IMR-90 (cell line): ENCODE results near the gene NOS1. TPM values are rescaled to one million over a fixed set of nuclear protein-coding genes. Genes with fewer than 3 reads are reported as not detected.

Source experiments
- ATAC-seq: fragments of 200-7000 bp; cut with Tn5 transposase; 2 replicates; pipeline ENCODE4 v1.9.1; 2020; ENCODE audit warnings: low read depth, mild to moderate bottlenecking, moderate library complexity
- BruUV-seq: library from RNA; stranded (reverse); fragments of 400-500 nt; replicated peaks from 2 replicates; lab custom pipeline; 2021; lab: Mats Ljungman, UMichigan
- CTCF ChIA-PET: fragments of 300-600 bp; formaldehyde crosslinking; extraction: SDS; loops from one replicate; lab custom pipeline; 2021; ENCODE audit warnings: antibody characterized with exemption; lab: Yijun Ruan, JAX
- POLR2A ChIA-PET: fragments of 300-600 bp; sonication (Branson Sonifier 250); formaldehyde crosslinking; loops from one replicate; lab custom pipeline; 2022; ENCODE audit warnings: antibody characterized with exemption; ENCODE audit not compliant: unreplicated experiment; lab: Charles Lee
- DNase-seq: peaks from one replicate; pipeline ENCODE4 v3.0.0; 2013
- H2AFZ ChIP-seq: replicated peaks from 2 replicates; pipeline ENCODE3; 2013; ENCODE audit warnings: low read length, mild to moderate bottlenecking; ENCODE audit not compliant: poor library complexity
- H2AK5ac ChIP-seq: 2 replicates; pipeline ENCODE4 v1.6.1; 2013; ENCODE audit warnings: low read depth, low read length, inconsistent platforms
- H2AK9ac ChIP-seq: replicated peaks from 2 replicates; pipeline ENCODE3; 2013; ENCODE audit warnings: mild to moderate bottlenecking, low read depth, low read length, moderate library complexity; ENCODE audit not compliant: poor library complexity
- H2BK120ac ChIP-seq: 2 replicates; pipeline ENCODE4 v1.6.1; 2013; ENCODE audit warnings: low read depth, low read length, inconsistent platforms
- H2BK15ac ChIP-seq: 3 replicates; pipeline ENCODE4 v1.6.1; 2013; ENCODE audit warnings: low read depth, low read length, inconsistent platforms
- H2BK20ac ChIP-seq: 2 replicates; pipeline ENCODE4 v1.6.1; 2013; ENCODE audit warnings: low read depth, mild to moderate bottlenecking, inconsistent platforms, low read length, moderate library complexity
- H2BK5ac ChIP-seq: 2 replicates; pipeline ENCODE4 v1.6.1; 2013; ENCODE audit warnings: mild to moderate bottlenecking, low read depth, low read length, inconsistent platforms; ENCODE audit not compliant: poor library complexity, severe bottlenecking
- H3K14ac ChIP-seq: replicated peaks from 2 replicates; pipeline ENCODE4 v1.6.1; 2013; ENCODE audit warnings: low read depth, low read length, inconsistent platforms
- H3K18ac ChIP-seq: 2 replicates; pipeline ENCODE4 v1.6.1; 2013; ENCODE audit warnings: low read depth, low read length, control low read depth
- H3K23ac ChIP-seq: 2 replicates; pipeline ENCODE4 v1.6.1; 2013; ENCODE audit warnings: low read depth, low read length, inconsistent platforms
- H3K27ac ChIP-seq: 2 replicates; pipeline ENCODE4 v1.5.1; 2013; ENCODE audit warnings: mild to moderate bottlenecking, control low read depth, low read length; ENCODE audit not compliant: insufficient read depth
- H3K27me3 ChIP-seq: 2 replicates; pipeline ENCODE4 v1.6.1; 2013; ENCODE audit warnings: low read length; ENCODE audit not compliant: control insufficient read depth, insufficient read depth
- H3K36me3 ChIP-seq: 2 replicates; pipeline ENCODE4 v1.6.1; 2013; ENCODE audit warnings: low read length, mixed read lengths; ENCODE audit not compliant: control insufficient read depth, insufficient read depth
- H3K4ac ChIP-seq: 2 replicates; pipeline ENCODE4 v1.6.1; 2013; ENCODE audit warnings: low read depth, low read length, inconsistent platforms
- H3K4me1 ChIP-seq: 2 replicates; pipeline ENCODE4 v1.6.1; 2013; ENCODE audit warnings: low read length, mixed read lengths; ENCODE audit not compliant: control insufficient read depth, insufficient read depth
- H3K4me2 ChIP-seq: 2 replicates; pipeline ENCODE4 v1.6.1; 2013; ENCODE audit warnings: low read depth, mild to moderate bottlenecking, control low read depth, low read length, moderate library complexity
- H3K4me3 ChIP-seq: 2 replicates; pipeline ENCODE4 v1.5.1; 2013; ENCODE audit warnings: low read depth, mild to moderate bottlenecking, control low read depth, low read length, moderate library complexity; ENCODE audit not compliant: insufficient read depth
- H3K56ac ChIP-seq: 2 replicates; pipeline ENCODE4 v1.6.1; 2013; ENCODE audit warnings: low read length, inconsistent platforms; ENCODE audit not compliant: insufficient read depth; ENCODE audit errors: extremely low read depth
- H3K79me1 ChIP-seq, 2 experiments: 2 replicates each; pipeline ENCODE4 v1.6.1; 2013; ENCODE audit warnings: low read length in 2 of 2, inconsistent platforms in 1 of 2, low read depth in 1 of 2
- H3K9ac ChIP-seq: 2 replicates; pipeline ENCODE4 v1.6.1; 2013; ENCODE audit warnings: low read depth, low read length, control low read depth
- H3K9me1 ChIP-seq: 2 replicates; pipeline ENCODE4 v1.6.1; 2013; ENCODE audit warnings: low read length, inconsistent platforms; ENCODE audit not compliant: insufficient read depth
- H3K9me3 ChIP-seq: 2 replicates; pipeline ENCODE4 v1.6.1; 2013; ENCODE audit warnings: low read length; ENCODE audit not compliant: control insufficient read depth, insufficient read depth
- H4K20me1 ChIP-seq: 2 replicates; pipeline ENCODE4 v1.6.1; 2013; ENCODE audit warnings: low read length, inconsistent platforms; ENCODE audit not compliant: insufficient read depth
- H4K5ac ChIP-seq: 2 replicates; pipeline ENCODE4 v1.6.1; 2013; ENCODE audit warnings: mild to moderate bottlenecking, low read depth, low read length, control low read depth
- H4K8ac ChIP-seq, 2 experiments: 2 replicates each; pipeline ENCODE4 v1.6.1; 2013; ENCODE audit warnings: low read depth in 2 of 2, low read length in 2 of 2, control low read depth in 1 of 2, inconsistent platforms in 1 of 2
- H4K91ac ChIP-seq: 2 replicates; pipeline ENCODE4 v1.6.1; 2013; ENCODE audit warnings: low read depth, low read length, inconsistent platforms; ENCODE audit not compliant: insufficient read depth
- CHD1 ChIP-seq: IDR thresholded peaks from 2 replicates; pipeline ENCODE4 v1.6.1; 2012; ENCODE audit warnings: low read depth, low read length, improper control_type of control experiment
- ELK1 ChIP-seq: fragments of 150-350 bp; IDR thresholded peaks from 2 replicates; pipeline ENCODE4 v1.6.1; 2016; ENCODE audit warnings: low read depth, mild to moderate bottlenecking, low read length, moderate library complexity, borderline replicate concordance
- FOS ChIP-seq: fragments of 150-350 bp; IDR thresholded peaks from 2 replicates; pipeline ENCODE4 v1.6.1; 2016; ENCODE audit warnings: low read depth, low read length
- MXI1 ChIP-seq: IDR thresholded peaks from 2 replicates; pipeline ENCODE4 v1.6.1; 2012; ENCODE audit warnings: low read depth, mild to moderate bottlenecking, low read length, moderate library complexity, borderline replicate concordance
- RCOR1 ChIP-seq: IDR thresholded peaks from 2 replicates; pipeline ENCODE4 v1.6.1; 2012; ENCODE audit warnings: mild to moderate bottlenecking, low read length, improper control_type of control experiment; ENCODE audit not compliant: insufficient replicate concordance
- USF2 ChIP-seq: fragments of 150-350 bp; IDR thresholded peaks from 2 replicates; pipeline ENCODE4 v1.6.1; 2017; ENCODE audit warnings: mild to moderate bottlenecking, antibody characterized with exemption, low read length, low read depth
- WGBS, 2 experiments: methylation state at CpG; one replicate each; pipeline versions ENCODE4 v1.1.5 to v1.1.7; 2013; ENCODE audit warnings: missing lambda C conversion rate in 2 of 2; ENCODE audit not compliant: insufficient read length in 1 of 2; ENCODE audit errors: extremely low coverage in 2 of 2; 5-methylcytosine and 5-hydroxymethylcytosine counted together
- dilution Hi-C: fragments of 300-500 bp; cut with HindIII; formaldehyde crosslinking; loops from one replicate; pipeline ENCODE4 v1.14.3; 2018; ENCODE audit warnings: low sequenced_read_pairs; ENCODE audit not compliant: unreplicated experiment
- in situ Hi-C: fragments of 300-500 bp; cut with MboI; formaldehyde crosslinking; loops from 3 replicates; pipeline ENCODE4 v1.14.3; 2019; ENCODE audit warnings: low sequenced_read_pairs, inconsistent platforms, mixed read lengths
- intact Hi-C: fragments of 100-400 bp; cut with micrococcal nuclease; formaldehyde crosslinking; loops from 2 replicates; pipeline ENCODE4 v1.10.0; 2022
- polyA plus RNA-seq, 3 experiments: library from polyadenylated mRNA; depleted of rRNA; stranded (reverse); fragments of >200 nt; gene quantifications; 2 replicates each; pipeline ENCODE4 v1.2.3, GENCODE V29; 2012; ENCODE audit warnings: low replicate concordance in 1 of 3
- total RNA-seq: library from RNA; depleted of rRNA; stranded (reverse); fragments of >200 nt; gene quantifications from 2 replicates; pipeline ENCODE4 v1.2.3, GENCODE V29; 2012

The NOS1 gene
- total and polyA plus RNA-seq, 2 of the 4 experiments (the other 2 are of a cell fraction): 0.09 TPM; not detected in 1

GRCh38 chr12:117339104-117339503 lies 22.3 kb downstream of the NOS1 start:
- Histone ChIP-seq H3K4ac (no peak overlapping the region), H3K27me3 (no peaks in the 10 kb centered on the region), H3K14ac (no peak overlapping the region), H2AFZ (no peak overlapping the region), H2AK5ac (no peak overlapping the region), H3K36me3 (no peaks in the 10 kb centered on the region), H3K79me1 (no peaks in the 10 kb centered on the region), H3K27ac (no peak overlapping the region), H4K8ac (no peak overlapping the region), H2AK9ac (no peak overlapping the region), H4K5ac (no peak overlapping the region), H4K20me1 (no peaks in the 10 kb centered on the region), H3K4me2 (no peak overlapping the region), H2BK5ac (no peak overlapping the region), H3K4me3 (no peak overlapping the region), H3K9me3 (peaks cover 19% of the 10 kb centered on the region), H2BK15ac (no peak overlapping the region), H2BK120ac (no peak overlapping the region), H3K18ac (no peak overlapping the region), H4K91ac (no peak overlapping the region), H3K9me1 (no peaks in the 10 kb centered on the region), H2BK20ac (no peak overlapping the region), H3K9ac (no peak overlapping the region), H3K4me1 (no peaks in the 10 kb centered on the region), H3K56ac (no peak overlapping the region), H3K23ac (no peak overlapping the region)
- no peak for DNase-seq
- no peak for ATAC-seq
- no TSS peak for BruUV-seq
- CTCF ChIA-PET: no interaction called here
- dilution Hi-C loops: no loop called here
- no CpG with 5 or more reads among the region's 4 CpGs for whole genome bisulfite sequencing, 2 experiments
- intact Hi-C loops: no loop called here
- TF ChIP-seq FOS: no peak
- no peak for TF ChIP-seq MXI1
- no peak for TF ChIP-seq USF2
- no peak for TF ChIP-seq CHD1
- TF ChIP-seq ELK1: no peak
- no peak for TF ChIP-seq RCOR1
- in situ Hi-C loops: no loop called here
- POLR2A ChIA-PET: no interaction called here
